GM20431 (cell line): Measurements from ENCODE around the gene RELL1.

Source experiments
- in situ Hi-C: fragments of 300-500 bp; cut with MseI, MboI; formaldehyde crosslinking; loops from one replicate; pipeline ENCODE4 v1.15.0; 2020; ENCODE audit warnings: low sequenced_read_pairs; ENCODE audit not compliant: unreplicated experiment

Gene RELL1

DNA sequence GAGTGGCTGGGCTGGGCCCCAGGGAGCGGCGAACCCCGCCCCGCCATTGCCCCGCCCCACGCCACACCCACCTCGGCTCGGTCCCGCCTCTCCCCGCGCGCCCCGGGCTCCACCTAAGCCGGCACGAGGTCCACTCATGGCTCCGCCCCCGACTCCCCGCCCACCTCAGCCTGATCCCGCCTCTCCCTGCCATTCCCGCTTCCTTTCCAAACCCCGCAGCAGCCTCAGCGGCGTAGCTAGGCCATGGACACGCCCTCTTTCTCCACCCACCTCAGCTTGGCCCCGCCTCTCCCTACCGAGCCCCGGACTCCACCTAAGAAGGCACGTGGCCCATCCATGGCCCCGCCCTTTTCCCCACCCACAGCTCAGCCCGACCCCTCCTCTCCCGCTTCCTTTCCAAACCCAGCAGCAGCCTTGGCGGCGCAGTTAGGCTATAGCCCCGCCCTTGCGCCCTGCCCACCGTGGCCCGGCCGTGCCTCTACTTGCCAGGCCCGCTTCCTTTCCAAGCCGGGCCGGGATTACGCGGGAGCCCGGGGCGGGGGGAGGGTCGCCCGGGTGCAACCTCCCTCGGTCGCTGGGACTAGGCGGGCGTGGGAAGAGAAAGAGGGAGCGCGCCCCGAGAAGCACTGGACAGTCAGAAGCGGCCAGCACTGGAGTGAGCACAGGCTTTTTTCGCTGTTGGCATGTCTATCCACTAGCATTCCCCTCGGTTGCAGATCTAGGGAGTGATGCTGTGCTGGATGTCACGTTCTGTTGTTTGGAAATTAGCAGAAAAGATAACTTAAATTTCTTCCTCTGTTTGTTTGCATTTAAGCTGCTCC, at the start of gene RELL1:
RELL1 (minus strand) TSS at position 4 of the 821 bp plus-strand sequence. CDS start 89 bp downstream, outside the sequence.
- in situ Hi-C loops: no loop called here

- in situ Hi-C loops: no loop called here
Measured at GRCh38 chr4:37735578-37735977, 49.4 kb upstream of the RELL1 start.

DNA sequence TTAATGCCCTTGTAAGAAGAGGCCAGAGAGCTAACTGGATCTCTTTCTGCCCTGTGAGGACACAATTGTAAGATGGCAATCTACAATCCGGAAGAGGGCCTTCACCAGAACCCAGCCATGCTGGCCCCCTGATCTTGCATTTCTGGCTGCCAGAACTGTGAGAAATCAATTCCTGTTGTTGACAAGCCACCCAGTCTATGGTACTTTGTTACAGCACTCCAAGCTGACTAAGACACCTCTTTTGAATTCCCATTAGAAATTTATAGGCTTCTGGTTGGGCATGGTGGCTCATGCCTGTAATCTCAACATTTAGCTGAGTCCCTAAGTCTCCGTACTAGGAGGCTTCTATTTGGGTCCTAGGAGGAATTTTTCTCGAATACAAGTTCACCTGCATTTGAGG, 48.8 kb upstream of the RELL1 start:
- in situ Hi-C loops: no loop called here

- in situ Hi-C loops: no loop called here
Measured at GRCh38 chr4:37733240-37733867, 47.2 kb upstream of the RELL1 start.

DNA sequence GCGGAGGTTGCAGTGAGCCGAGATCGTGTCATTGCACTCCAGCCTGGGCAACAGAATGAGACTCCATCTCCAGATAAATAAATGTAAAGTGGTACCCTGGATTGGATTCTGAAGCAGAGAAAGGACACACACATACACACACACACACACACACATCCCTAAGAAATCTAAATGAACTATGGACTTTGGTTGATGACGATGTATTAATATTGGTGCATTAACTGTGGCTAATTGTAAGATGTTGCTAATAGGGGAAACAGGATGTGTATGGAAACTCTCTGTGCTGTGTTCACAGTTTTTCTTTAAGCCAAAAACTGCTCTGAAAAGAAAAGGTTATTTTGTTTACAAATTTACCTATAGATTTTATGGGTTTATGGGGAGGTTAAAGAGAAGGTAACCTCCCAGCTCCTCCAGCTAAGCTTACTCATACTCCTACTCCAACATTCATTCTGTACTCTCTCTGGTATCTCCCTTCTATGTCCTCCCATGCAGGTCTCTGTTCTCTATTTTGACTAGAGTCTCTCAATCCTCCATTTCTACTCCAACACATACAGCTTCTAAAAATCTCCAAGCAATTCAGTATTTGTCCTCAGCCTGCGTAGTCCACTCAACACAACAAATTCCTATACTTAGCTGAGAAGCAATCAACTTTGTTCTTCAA, 46.5 kb upstream of the RELL1 start:
- in situ Hi-C loops: no loop called here

GRCh38 chr4:37729649-37730004, 43.5 kb upstream of the RELL1 start:
- in situ Hi-C loops: no loop called here

GRCh38 chr4:37728064-37728463, 41.9 kb upstream of the RELL1 start:
- in situ Hi-C loops: no loop called here

DNA sequence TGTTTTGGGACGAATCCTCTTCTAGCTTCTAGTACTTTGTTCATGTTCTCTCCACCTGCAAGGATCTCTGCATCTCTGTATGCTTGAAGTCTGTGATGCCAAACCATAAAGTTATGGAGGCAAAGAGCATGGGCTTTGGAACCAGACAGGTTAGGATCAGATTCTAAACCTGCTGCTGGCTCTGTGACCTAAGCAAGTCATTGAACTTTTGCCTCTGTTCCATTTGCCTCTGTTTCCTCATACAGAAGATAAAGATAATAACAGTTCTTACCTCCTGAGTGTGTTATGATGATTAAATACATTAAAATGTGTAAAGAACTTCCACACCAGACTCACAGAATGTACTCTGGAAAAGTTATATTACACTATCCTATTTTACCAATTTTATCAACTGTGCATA, 41.5 kb upstream of the RELL1 start:
- in situ Hi-C loops: no loop called here

DNA sequence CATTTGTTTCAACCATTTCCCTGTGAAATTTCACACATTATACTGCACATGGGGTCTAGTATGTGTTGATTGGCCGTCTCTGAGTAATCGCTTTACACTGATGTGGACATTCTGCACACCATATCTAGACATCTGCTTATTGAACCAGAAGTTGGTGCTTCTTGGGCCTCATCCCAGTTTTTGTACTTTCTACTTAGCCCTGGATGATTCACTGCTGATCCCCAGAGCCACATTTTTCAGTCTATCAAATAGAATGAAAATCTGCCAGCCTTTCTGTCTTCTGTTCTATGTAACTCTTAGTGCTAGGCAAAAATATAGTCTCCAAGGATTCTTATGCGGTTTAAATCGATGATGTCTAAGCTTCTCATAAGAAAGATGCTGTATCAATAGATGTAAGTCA, 40.5 kb upstream of the RELL1 start:
- in situ Hi-C loops: no loop called here

DNA sequence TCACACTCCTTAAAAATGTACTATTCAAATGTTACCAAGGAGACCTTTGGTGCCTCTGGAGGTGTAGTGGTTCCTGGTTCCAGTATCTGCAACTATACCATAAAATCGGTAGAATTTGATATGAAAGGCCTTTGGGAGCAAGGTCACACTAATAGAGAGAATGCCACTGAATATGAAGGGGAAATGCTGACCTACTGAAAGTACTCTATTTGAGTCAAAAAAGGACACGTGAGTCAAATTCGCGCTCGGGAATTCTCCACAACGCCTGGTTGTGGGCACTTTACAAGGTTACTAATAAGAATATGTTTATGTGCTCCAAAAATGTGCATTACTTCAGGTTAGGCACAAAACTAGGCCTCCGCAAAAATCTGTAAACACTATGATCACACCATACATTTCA, 39.5 kb upstream of the RELL1 start:
- in situ Hi-C loops: no loop called here

DNA sequence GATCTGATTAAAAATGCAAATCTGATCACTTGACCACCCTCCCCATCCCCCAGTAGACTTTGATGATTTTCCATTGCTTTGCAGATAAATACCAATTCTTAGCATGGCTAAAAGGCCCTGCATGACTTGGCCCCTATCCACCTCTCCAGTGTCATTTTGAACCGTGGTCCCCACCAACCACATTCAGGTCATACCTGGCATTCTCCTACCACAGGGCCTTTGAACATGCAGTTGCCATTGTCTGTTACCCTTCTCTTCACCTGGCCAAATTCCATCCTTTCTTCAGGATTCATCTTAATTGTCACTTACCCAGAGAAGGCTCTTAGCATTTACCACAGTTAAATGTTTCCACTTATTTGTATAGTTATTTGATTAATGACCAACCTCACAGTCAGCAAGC, 36.9 kb upstream of the RELL1 start:
- in situ Hi-C loops: no loop called here

GRCh38 chr4:37721995-37722638, 35.9 kb upstream of the RELL1 start:
- in situ Hi-C loops: no loop called here

GRCh38 chr4:37719021-37719420, 32.8 kb upstream of the RELL1 start:
- in situ Hi-C loops: no loop called here

GRCh38 chr4:37717576-37717975, 31.4 kb upstream of the RELL1 start:
- in situ Hi-C loops: no loop called here

- in situ Hi-C loops: no loop called here
Measured at GRCh38 chr4:37715889-37716402, 29.8 kb upstream of the RELL1 start.

DNA sequence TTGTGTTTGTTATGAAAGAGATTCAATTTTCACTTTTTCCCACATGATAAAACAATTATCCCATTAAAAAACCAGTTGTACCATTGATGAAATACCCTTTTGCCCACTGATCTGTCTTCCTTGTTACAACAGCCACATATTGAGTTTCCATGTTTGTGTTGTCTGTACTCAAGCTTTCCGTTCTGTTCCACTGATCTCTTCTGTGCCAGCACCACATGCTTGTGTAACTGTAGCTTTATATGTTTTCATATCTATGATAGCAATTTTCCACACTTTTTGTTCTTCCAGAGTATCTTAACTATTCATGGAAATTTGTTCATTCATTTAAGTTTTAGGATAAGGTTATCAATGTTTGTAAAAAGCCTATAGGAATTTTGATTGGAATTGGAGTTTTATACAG, 24.3 kb upstream of the RELL1 start:
- in situ Hi-C loops: no loop called here

DNA sequence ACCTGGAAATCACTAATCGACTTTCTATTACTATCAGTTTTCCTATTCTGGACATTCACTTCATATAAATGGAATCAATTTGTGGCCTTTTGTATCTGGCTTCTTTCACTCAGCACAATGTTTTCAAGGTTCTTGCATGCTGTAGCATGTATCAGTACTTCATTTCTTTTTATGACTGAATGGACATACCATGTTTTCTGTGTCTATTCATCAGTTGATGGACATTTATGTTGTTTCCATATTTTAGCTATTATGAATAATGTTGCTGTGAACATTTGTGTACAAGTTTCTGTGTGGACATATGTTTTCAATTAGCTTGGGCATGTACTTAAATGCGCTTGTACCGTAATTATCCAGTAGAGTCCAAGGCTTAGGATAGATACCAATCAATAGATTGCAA, 19.9 kb upstream of the RELL1 start:
- in situ Hi-C loops: no loop called here

DNA sequence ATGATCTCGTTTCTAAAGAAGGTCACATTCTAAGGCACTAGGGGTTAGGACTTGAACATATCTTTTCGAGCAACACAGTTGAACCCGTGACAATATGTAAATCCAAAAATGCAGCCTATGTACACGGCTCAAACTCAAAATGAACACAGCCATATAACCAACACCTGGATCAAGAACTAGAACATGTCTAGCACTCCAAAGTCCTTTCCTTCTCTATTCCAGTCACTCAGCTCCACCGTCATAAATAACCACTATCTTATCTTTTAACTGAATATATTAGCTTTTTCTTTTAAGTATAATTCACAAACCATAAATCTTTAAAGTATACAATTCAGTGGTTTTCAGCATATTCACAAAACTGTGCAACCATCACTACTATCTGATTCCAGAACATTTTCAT, 19.4 kb upstream of the RELL1 start:
- in situ Hi-C loops: no loop called here

- in situ Hi-C loops: no loop called here
Measured at GRCh38 chr4:37699868-37700481, 13.8 kb upstream of the RELL1 start.

- in situ Hi-C loops: no loop called here
Measured at GRCh38 chr4:37697566-37697965, 11.4 kb upstream of the RELL1 start.
